Natural killer cell (primary cell): ENCODE results near the gene TRABD. TPM values are rescaled to one million over a fixed set of nuclear protein-coding genes. Genes with fewer than 3 reads are reported as not detected.
A peak's percentile ranks its signal among the peaks of the same experiment; 100 is the strongest.

ENCODE experiments used
- ATAC-seq, 3 donors: fragments of 150-1000 bp in 2 of 3; fragments of 200-7000 bp in 1 of 3; cut with Tn5 transposase; 1 replicate in 1 of 3; 2 replicates in 2 of 3; pipeline ENCODE4 v1.10.0; 2021; ENCODE audit warnings: mild to moderate bottlenecking in 2 of 3, moderate library complexity in 2 of 3
- DNase-seq, 2 donors: peaks; one replicate each; pipeline versions ENCODE4 v3.0.0 to v3.0.0-alpha.2; 2013 to 2021; ENCODE audit warnings: mixed read lengths in 1 of 2
- H3K27ac ChIP-seq: one replicate; pipeline ENCODE4 v1.5.1; 2013; ENCODE audit warnings: mild to moderate bottlenecking, low read length
- H3K27me3 ChIP-seq: one replicate; pipeline ENCODE4 v1.6.1; 2013; ENCODE audit warnings: low read length; ENCODE audit not compliant: control insufficient read depth, insufficient read depth
- H3K36me3 ChIP-seq: one replicate; pipeline ENCODE4 v1.6.1; 2013; ENCODE audit warnings: low read length; ENCODE audit not compliant: control insufficient read depth, insufficient read depth
- H3K4me1 ChIP-seq: one replicate; pipeline ENCODE4 v1.6.1; 2013; ENCODE audit warnings: low read length; ENCODE audit not compliant: control insufficient read depth, insufficient read depth
- H3K4me3 ChIP-seq: one replicate; pipeline ENCODE4 v1.5.1; 2013; ENCODE audit warnings: low read length
- H3K9me3 ChIP-seq: one replicate; pipeline ENCODE4 v1.6.1; 2013; ENCODE audit warnings: low read length; ENCODE audit not compliant: control insufficient read depth, insufficient read depth
- H3K27ac Mint-ChIP-seq, 2 donors: one replicate each; pipeline ENCODE4 v1.8.0; 2022; ENCODE audit warnings: mild to moderate bottlenecking in 2 of 2, mixed read lengths in 2 of 2, moderate library complexity in 1 of 2
- H3K27me3 Mint-ChIP-seq, 2 donors: one replicate each; pipeline ENCODE4 v1.8.0; 2022; ENCODE audit warnings: low read depth in 2 of 2, mixed read lengths in 2 of 2
- H3K36me3 Mint-ChIP-seq: one replicate; pipeline ENCODE4 v1.8.0; 2022; ENCODE audit warnings: mixed read lengths
- H3K4me1 Mint-ChIP-seq, 2 donors: one replicate each; pipeline ENCODE4 v1.8.0; 2022; ENCODE audit warnings: mixed read lengths in 2 of 2
- H3K4me3 Mint-ChIP-seq: one replicate; pipeline ENCODE4 v1.8.0; 2022; ENCODE audit warnings: mild to moderate bottlenecking, moderate library complexity, mixed read lengths
- H3K9me3 Mint-ChIP-seq, 2 donors: one replicate each; pipeline ENCODE4 v1.8.0; 2022; ENCODE audit warnings: mixed read lengths in 2 of 2
- WGBS: methylation state at CpG from one replicate; pipeline ENCODE4 v1.1.7; 2013; ENCODE audit warnings: missing lambda C conversion rate; ENCODE audit not compliant: insufficient coverage; 5-methylcytosine and 5-hydroxymethylcytosine counted together
- intact Hi-C: fragments of 100-400 bp; cut with micrococcal nuclease; formaldehyde crosslinking; loops from one replicate; pipeline ENCODE4 v1.14.2; 2022
- total RNA-seq, 4 donors: library from RNA; stranded (reverse); fragments of 120-200 nt in 1 of 4; gene quantifications; one replicate each; pipeline versions ENCODE4 v1.2.3 to v1.2.4, GENCODE V29; 2013 to 2022
- TF ChIP-seq, protein P1 (sequence below): fragments of 200-600 bp; IDR thresholded peaks from one replicate; pipeline ENCODE4 v1.8.0; 2022; ENCODE audit warnings: antibody characterized with exemption

The TRABD gene
- total RNA-seq, 3 donors from 2014 or later (not counting 1 experiment from before 2014, with no cell fraction given), result 129 to 138 (median 132) TPM

DNA sequence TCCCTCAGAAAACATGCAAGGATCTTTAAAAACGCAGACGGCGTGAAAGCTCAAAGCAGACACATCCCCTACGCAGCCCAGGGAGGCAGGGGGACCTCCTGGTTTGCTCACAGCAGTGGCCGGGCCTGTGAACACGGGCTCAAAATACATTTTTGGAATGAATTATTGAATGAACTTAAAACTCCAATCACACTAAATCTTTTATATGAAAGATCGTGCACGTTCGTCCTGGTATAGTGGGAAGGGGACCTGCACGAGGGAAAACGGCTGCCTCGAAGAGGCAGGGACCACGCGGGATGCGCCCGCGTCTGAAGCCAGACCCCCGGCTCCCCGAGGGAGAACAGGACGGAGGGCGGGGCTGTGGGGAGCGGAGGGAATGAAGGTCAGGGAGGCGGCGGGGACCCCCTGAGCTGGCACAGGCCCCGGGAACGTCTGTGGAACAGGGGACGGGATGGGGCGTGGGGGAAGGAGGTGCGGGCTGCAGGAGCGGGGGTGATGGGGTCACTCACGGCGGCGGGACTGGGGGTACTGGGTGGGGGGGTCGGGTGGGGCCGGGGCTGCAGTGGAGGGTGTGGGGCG is 16.4 kb upstream of the TRABD start:
- ATAC-seq, result no peak
- DNase-seq, result no peak
- Mint-ChIP-seq H3K4me1 (peaks cover 0 to 14% of the 10 kb centered on the region in 2 donors), H3K9me3 (no peaks in the 10 kb centered on the region), H3K36me3 (no peaks in the 10 kb centered on the region), H3K4me3 (peak overlapping the region; percentile 66), H3K27ac (peak overlapping the region in 1 of 2 donors; percentile 84), H3K27me3 (peaks cover 25 to 34% of the 10 kb centered on the region in 2 donors)
- Histone ChIP-seq H3K36me3 (no peaks in the 10 kb centered on the region), H3K4me3 (no peak overlapping the region), H3K9me3 (no peaks in the 10 kb centered on the region), H3K4me1 (peaks cover 5% of the 10 kb centered on the region), H3K27ac (no peak overlapping the region), H3K27me3 (peaks cover 19% of the 10 kb centered on the region)
- TF ChIP-seq, protein P1, sequence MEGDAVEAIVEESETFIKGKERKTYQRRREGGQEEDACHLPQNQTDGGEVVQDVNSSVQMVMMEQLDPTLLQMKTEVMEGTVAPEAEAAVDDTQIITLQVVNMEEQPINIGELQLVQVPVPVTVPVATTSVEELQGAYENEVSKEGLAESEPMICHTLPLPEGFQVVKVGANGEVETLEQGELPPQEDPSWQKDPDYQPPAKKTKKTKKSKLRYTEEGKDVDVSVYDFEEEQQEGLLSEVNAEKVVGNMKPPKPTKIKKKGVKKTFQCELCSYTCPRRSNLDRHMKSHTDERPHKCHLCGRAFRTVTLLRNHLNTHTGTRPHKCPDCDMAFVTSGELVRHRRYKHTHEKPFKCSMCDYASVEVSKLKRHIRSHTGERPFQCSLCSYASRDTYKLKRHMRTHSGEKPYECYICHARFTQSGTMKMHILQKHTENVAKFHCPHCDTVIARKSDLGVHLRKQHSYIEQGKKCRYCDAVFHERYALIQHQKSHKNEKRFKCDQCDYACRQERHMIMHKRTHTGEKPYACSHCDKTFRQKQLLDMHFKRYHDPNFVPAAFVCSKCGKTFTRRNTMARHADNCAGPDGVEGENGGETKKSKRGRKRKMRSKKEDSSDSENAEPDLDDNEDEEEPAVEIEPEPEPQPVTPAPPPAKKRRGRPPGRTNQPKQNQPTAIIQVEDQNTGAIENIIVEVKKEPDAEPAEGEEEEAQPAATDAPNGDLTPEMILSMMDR, result no peak
- 23% methylated on average over 26 of the region's 36 CpGs for WGBS
- intact Hi-C loops, result no loop called here

DNA sequence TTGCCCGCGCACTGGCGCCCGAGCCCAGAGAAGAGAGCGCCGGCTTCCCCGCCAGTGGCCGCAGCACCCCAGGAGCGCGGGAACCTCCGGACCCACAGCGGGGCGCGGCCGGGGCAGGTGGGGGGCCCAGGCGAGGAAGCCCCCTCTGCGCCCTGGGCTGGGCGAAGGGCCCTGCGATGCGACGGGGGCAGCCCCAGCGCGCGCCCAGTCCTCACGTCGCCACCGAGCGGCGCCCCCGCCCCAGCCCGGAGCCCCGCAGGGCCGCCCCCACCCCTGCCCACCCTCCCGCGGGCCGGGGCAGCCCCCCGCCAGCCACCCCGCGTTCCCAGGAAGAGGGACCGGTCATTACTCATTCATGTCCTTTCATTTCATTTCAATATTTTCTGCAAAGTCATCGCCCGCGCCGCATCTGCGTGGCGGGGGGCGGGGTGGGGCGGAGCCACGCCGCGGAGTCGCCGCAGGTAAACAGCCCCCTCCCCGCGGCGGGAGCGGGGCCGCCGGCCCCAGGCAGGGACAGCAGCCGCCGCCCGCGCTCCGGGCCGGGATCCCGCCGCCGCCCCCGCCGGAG is 15.9 kb upstream of the TRABD start:
- peaks cover 0 to 14% of the 10 kb centered on the region in 2 donors for H3K4me1 Mint-ChIP-seq
- peaks cover 19% of the 10 kb centered on the region for H3K27me3 ChIP-seq
- H3K9me3 Mint-ChIP-seq, result no peaks in the 10 kb centered on the region
- peak; percentile 66 to 79 (median 76) for ATAC-seq
- TF ChIP-seq, protein P1, result no peak
- no peaks in the 10 kb centered on the region for H3K36me3 Mint-ChIP-seq
- H3K27ac Mint-ChIP-seq, result no peak overlapping the region
- under 1% methylated on average over 64 of the region's 70 CpGs for WGBS
- no peaks in the 10 kb centered on the region for H3K36me3 ChIP-seq
- peaks cover 5% of the 10 kb centered on the region for H3K4me1 ChIP-seq
- DNase-seq, result peak in 1 of 2 donors; percentile 40
- H3K27ac ChIP-seq, result no peak overlapping the region
- H3K27me3 Mint-ChIP-seq, result peaks cover 25 to 33% of the 10 kb centered on the region in 2 donors
- H3K4me3 ChIP-seq, result no peak overlapping the region
- H3K4me3 Mint-ChIP-seq, result peak overlapping the region; percentile 49
- intact Hi-C loops, result no loop called here
- no peaks in the 10 kb centered on the region for H3K9me3 ChIP-seq

DNA sequence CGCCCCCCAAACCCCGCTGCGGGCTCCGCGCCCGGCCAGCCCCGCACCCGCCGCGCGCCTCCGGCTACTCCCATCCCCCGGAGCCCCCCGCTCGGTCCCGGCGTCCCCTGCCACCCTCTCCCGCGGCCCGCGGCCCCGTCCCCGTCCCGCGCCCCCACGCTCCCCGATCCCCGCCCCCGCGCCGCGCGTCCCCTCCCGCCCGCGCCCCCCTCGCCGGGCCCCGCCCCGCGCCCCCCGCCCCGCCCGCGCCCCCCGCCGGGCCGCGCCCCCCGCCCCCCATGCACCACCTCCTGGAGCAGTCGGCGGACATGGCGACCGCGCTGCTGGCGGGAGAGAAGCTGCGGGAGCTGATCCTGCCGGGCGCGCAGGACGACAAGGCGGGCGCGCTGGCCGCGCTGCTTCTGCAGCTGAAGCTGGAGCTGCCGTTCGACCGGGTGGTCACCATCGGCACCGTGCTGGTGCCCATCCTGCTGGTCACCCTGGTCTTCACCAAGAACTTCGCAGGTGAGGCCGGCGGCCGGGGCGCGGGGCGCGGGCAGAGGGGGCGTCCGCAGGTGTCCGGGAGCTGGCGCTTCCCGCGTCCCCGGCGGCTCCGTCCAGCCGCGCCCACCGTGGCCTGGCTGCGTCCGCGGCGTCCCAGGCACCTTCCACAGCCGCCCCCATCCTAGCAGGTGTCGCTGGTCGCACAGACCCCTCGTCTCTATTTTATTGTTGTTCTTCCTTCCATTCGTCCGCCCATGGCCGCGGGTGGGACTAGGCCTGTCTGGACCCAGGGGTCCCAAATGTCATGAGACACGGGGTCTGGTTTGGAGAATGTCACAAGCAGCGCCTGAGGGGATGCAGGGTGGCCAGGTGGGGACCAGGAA is 15.0 kb upstream of the TRABD start, which contains the start of gene PANX2:
Gene PANX2 (plus strand): TSS at position 279 of the 866 bp plus-strand sequence. CDS start 0 bp downstream, at position 279.
- H3K9me3 Mint-ChIP-seq, result no peaks in the 10 kb centered on the region
- Histone ChIP-seq H3K9me3 (no peaks in the 10 kb centered on the region), H3K4me1 (peaks cover 5% of the 10 kb centered on the region), H3K27ac (no peak within 1 kb of the TSS), H3K4me3 (no peak within 1 kb of the TSS), H3K27me3 (peaks cover 19% of the 10 kb centered on the region), H3K36me3 (no peaks in the 10 kb centered on the region)
- 19% methylated on average over 96 of the region's 105 CpGs for WGBS
- peaks cover 25 to 33% of the 10 kb centered on the region in 2 donors for H3K27me3 Mint-ChIP-seq
- intact Hi-C loops, result no loop called here
- DNase-seq, result no peak
- H3K4me1 Mint-ChIP-seq, result peaks cover 0 to 14% of the 10 kb centered on the region in 2 donors
- peak in 2 of 3 donors; percentile 10 to 18 for ATAC-seq
- TF ChIP-seq, protein P1, result no peak
- H3K27ac Mint-ChIP-seq, result peak within 1 kb of the TSS in 1 of 2 donors; percentile 84
- no peaks in the 10 kb centered on the region for H3K36me3 Mint-ChIP-seq
- peak within 1 kb of the TSS; percentile 81 for H3K4me3 Mint-ChIP-seq
